ENCODE measurements around the gene SNAP47. TPM values are rescaled to one million over a fixed set of nuclear protein-coding genes. Genes with fewer than 3 reads are reported as not detected.
"Not testable (repeated sequence)": the region's sequence is repeated elsewhere in the genome, so short reads cannot be mapped to it uniquely, and the experiment has no call there.

SNAP47 gene, protein sequence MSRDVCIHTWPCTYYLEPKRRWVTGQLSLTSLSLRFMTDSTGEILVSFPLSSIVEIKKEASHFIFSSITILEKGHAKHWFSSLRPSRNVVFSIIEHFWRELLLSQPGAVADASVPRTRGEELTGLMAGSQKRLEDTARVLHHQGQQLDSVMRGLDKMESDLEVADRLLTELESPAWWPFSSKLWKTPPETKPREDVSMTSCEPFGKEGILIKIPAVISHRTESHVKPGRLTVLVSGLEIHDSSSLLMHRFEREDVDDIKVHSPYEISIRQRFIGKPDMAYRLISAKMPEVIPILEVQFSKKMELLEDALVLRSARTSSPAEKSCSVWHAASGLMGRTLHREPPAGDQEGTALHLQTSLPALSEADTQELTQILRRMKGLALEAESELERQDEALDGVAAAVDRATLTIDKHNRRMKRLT
- 32.3 TPM for total RNA-seq

GRCh38 chr1:227734856-227735538, at the start of gene SNAP47, which contains the start of gene JMJD4:
Gene SNAP47, plus strand, starts transcription at chr1:227735435. Its CDS starts 12,302 bp downstream, at chr1:227747737.
Gene JMJD4, minus strand, starts transcription at chr1:227735302. Its CDS starts 29 bp downstream, at chr1:227735273.
- DNase-seq (ENCODE audit: low spot score): peak; percentile 92

DNA sequence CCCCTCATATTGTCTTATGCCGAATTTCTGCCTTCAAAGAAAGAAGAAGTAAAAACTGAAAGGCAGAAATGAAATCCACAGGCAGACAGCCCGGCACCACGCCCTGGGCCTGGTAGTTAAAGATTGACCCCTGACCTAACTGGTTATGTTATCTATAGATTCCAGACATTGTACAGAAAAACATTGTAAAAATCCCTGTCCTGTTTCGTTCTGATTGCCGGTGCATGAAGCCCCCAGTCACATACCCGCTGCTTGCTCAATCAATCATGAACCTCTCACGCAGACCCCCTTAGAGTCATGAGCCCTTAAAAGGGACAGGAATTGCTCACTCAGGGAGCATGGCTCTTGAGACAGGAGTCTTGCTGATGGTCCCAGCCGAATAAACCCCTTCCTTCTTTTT, 49.4 kb upstream of the SNAP47 start:
- no peak for DNase-seq (ENCODE audit: low spot score)

- DNase-seq (ENCODE audit: low spot score): no peak
Observed at GRCh38 chr1:227697321-227697864, 37.8 kb upstream of the SNAP47 start.

GRCh38 chr1:227701631-227702030, 33.6 kb upstream of the SNAP47 start:
- not testable (repeated sequence) for DNase-seq (ENCODE audit: low spot score)

- no peak for DNase-seq (ENCODE audit: low spot score)
Observed at GRCh38 chr1:227707846-227708245, 27.4 kb upstream of the SNAP47 start.

DNA sequence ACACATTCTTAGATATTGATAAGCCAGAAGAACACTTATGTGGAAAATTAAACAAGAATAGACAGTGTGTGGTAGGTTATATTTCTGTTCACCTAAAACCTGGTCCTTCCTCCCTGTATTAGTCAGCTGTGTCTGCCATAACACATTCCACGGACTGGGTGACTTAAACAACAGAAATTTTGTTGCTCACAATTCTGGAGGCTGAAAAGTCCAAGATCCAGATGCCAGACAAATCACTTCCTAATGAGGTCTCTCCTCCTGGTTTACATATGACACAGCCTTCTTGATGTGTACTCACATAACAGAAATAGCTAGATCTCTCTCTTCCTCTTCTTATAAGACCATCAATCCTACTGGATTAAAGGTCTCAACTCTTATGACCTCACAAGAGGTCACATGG, 25.8 kb upstream of the SNAP47 start:
- no peak for DNase-seq (ENCODE audit: low spot score)

DNA sequence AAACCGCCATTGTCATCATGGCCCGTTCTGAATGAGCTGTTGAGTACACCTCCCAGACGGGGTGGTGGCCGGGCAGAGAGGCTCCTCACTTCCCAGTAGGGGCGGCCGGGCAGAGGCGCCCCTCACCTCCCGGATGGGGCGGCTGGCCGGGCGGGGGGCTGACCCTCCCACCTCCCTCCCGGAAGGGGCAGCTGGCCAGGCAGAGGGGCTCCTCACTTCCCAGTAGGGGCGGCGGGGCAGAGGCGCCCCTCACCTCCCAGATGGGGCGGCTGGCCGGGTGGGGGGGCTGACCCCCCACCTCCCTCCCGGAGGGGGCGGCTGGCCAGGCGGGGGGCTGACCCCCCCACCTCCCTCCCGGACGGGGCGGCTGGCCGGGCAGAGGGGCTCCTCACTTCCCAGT, 24.8 kb upstream of the SNAP47 start:
- not testable (repeated sequence) for DNase-seq (ENCODE audit: low spot score)

- no peak for DNase-seq (ENCODE audit: low spot score)
Observed at GRCh38 chr1:227712648-227713047, 22.6 kb upstream of the SNAP47 start.

DNA sequence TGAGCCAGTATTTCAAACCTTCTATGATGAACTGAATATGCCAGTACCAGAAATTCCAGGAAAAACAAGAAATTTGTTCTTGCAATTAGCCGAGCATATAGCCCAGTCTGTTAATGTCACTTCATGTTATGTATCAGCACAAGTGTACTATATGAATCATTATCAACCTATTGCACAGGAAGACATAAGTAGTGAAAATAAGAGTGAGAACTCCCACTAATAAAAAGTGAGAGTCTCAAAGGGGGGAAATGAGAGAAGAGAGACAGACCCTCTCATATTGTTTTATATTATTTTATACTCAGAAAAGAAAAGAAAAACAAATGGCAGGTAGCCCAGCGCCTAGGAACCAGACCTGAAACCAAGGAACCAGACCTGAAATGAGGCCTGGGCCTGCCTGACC, 16.3 kb upstream of the SNAP47 start:
- DNase-seq (ENCODE audit: low spot score): no peak

DNA sequence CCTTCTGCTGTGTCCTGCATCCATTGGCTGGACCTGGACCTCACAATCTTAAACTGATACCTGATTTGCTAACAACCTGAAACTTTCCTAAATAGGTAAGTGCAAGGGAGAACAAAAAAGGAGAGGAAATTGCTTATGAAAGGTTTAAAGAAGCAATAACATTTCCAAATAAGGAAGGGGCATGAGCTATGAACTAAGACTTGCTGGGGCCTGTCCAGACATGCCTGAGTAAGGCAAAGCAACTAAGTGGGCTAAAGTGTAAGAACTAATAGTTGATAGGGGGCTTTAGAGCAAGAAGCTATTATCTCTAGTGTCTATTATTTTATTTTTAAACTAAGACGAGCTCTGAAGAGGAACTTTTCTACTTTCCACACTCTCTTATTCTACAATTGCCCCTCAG, 11.8 kb upstream of the SNAP47 start:
- no peak for DNase-seq (ENCODE audit: low spot score)

- DNase-seq (ENCODE audit: low spot score): no peak
Observed at GRCh38 chr1:227725046-227725445, 10.2 kb upstream of the SNAP47 start.

GRCh38 chr1:227726318-227726717, 8.9 kb upstream of the SNAP47 start:
- DNase-seq (ENCODE audit: low spot score): no peak

- no peak for DNase-seq (ENCODE audit: low spot score)
Observed at GRCh38 chr1:227726924-227727599, 8.2 kb upstream of the SNAP47 start.

- DNase-seq (ENCODE audit: low spot score): peak; percentile 66
Observed at GRCh38 chr1:227728059-227728891, 7.0 kb upstream of the SNAP47 start.

DNA sequence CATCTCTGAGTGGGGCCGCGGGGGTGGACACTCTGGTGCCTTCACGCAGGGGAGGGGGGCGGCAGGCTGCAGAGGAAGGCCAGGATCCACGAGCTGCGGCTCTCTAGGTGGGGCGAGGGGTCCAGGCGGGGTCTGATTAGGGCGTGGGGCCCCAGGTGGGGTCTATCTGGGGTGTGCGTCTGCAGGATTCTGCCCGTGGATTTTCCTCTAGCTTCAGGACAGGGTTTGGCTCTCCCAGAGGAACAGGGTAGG, 6.4 kb upstream of the SNAP47 start:
- no peak for DNase-seq (ENCODE audit: low spot score)

- no peak for DNase-seq (ENCODE audit: low spot score)
Observed at GRCh38 chr1:227729144-227729880, 5.9 kb upstream of the SNAP47 start.

DNA sequence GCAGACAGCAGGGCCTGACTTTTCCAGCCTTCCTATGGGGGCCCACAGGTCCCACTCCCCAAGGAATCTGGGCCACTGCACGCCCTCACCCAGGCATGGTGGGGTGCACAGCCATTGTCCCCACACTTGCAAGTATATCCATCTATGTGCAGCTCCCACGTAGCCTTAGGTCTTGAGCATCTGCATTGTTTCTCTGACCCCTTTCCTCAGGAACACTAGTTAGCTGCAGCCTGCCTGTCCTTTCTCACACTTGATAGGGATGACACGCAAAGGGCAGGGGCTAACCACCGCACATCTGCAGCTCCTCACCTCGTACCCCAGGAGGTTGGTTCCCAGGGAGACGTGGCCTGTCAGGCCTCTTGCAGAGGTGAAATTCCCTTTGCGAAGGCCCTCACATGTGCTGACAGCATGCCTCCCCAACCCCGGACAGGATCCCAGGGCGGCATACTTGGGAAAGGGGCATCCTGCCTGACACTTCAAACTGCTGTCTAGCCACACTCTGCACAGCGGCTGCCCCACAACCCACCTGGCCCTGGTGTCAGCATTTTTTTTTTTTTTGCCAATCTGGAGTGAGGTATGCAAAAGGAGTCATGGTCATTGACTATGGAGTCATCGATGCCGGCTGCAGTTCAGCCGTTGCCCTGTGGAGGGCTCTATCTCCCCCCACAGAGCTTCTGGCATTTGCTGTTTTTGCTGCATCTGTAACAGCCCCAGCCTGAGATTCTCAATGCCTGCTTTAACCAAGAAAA, 5.2 kb upstream of the SNAP47 start:
- DNase-seq (ENCODE audit: low spot score): no peak

DNA sequence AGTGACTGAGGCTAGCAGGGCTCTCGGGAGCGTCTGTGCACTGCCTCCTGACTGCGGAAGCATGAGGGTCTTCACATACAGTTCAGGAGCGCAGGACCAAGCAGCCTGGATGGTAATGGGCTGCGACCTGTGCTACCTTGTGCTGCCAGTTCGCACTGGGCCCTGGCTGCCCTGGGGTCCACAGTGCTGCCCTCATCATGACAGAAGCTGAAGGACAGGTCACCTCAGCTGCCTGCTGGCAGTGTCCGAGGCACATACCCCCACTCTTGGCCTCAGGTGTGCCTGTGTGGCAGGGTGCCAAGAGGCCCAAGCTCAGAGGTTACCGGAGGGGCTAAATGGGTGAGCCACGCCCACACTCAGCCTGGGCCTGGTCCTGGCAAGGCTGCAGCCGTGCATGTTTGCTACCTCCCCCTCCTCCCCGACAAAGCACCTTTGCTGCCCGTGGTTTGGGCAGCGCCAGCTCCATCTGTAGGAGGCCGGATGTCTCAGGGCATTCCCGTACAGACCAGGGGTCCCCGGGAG, 4.5 kb upstream of the SNAP47 start:
- DNase-seq (ENCODE audit: low spot score): no peak

- DNase-seq (ENCODE audit: low spot score): no peak
Observed at GRCh38 chr1:227731241-227731677, 4.0 kb upstream of the SNAP47 start.

All from mucosa of gallbladder (tissue), 1 donor.